HG03565 (cell line): ENCODE measurements around the gene GAPDHS.

Experiments used
- ATAC-seq: cut with Tn5 transposase; IDR thresholded peaks from one replicate; pipeline ENCODE4 v1.9.1; 2021; ENCODE audit warnings: mild to moderate bottlenecking, moderate library complexity; ENCODE audit not compliant: unreplicated experiment

GAPDHS gene

DNA sequence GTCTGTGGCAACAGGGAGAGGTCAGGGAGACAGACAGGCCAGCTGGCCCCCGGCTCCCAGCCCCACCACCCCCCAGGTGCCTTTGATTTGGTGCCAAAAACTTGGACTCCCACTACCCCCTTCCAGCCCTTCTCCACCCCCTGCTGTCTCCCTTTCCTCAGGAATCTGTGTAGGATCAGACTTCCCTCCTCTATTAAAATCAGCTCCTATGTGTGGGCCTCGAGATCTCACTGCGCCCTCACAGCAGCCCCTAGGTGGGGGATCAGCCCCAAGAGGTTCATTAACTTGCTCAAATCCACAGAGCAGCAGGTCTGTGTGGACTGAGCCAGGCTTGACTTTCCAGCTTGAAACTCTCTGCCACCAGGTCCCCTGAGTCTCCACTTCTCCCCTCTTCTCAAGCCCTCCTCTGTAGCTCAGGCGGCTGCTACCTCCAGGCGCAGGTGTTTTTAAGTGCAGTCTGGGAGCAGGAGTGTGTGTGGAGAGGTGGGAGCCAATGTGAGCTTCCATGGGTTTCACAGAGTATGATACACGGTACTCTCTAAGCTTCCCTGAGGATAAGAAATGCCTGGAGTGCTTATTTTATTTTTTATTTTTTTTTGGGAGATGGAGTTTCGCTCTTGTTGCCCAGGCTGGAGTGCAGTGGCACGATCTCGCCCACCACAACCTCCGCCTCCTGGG is 1.7 kb downstream of the GAPDHS start:
- ATAC-seq, result no peak

DNA sequence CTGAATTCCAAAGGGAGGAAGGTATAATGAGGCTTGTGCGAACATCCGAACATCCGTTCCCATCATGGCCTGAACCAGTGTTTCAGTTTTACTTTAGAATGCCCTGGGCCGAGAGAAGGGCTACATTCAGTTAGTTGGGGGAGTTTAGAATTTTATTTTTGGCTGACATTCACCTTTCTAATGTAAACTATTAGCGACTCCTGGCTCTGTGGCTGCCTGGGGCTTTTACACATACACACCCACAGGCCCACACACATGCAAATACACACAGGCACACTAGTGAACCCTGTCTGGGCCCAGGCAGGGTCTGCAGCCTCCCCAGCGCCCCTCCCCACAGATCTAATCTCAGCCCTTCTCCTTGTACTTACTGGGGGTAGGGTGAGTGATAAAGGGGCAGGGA is 6.1 kb downstream of the GAPDHS start:
- ATAC-seq, result no peak

DNA sequence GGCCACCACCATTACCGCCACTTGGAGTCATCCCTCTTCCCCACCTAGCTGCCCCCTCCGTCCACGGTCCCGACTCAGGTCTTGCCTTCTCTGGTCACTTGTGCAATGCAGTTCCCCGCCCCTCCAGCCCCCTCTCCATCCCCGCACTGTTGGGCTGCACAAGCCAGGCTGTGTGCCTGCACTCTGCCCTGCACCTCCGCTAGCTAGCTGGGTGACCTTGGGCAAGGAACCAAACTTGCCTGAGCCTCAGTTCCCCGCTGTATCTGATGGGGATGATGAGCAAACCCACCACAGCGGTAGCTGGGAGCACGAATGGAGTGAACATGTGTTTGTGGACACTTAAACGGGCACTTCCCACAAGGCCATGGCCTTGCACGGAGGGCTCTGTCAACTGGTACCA is 6.6 kb downstream of the GAPDHS start:
- no peak for ATAC-seq

DNA sequence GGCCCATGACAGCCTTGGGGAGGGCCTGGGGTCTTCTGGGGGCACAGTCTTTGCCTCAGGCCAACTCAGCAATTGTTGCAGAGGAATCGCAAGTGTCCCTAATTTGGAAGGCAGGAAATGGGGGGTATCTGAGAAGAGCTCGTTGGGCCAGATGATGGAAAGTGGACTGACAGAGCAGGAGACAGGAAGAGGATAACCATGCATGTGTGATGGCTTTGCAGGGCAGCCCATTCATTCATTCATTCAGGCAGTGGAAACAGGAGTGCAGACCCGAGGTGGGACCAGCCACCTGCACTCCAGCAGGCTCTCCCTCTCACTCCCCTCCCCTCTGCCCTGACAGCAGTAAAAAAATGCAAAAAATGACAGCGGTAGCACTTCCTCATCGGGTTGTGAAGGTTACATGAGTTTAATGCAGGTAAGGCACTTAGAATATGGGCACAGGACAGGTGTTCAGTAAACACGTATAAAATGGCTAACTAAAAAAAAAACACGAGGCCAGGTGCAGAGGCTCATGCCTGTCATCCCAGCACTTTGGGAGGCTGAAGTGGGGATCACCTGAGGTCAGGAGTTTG is 7.2 kb downstream of the GAPDHS start:
- ATAC-seq, result no peak

DNA sequence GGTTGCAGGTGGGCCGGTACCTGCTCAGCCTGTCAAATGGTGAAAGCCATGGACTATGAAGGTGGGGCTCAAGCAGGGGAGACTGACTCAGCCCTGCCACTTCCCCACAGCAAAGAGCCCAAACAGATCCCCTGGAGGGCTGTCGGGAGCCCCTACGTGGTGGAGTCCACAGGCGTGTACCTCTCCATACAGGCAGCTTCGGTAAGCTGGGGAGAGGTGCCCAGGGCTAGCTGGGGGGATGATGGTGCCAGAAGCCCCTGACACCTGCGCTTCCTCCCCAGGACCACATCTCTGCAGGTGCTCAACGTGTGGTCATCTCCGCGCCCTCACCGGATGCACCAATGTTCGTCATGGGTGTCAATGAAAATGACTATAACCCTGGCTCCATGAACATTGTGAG is 9.0 kb downstream of the GAPDHS start:
- ATAC-seq, result no peak

DNA sequence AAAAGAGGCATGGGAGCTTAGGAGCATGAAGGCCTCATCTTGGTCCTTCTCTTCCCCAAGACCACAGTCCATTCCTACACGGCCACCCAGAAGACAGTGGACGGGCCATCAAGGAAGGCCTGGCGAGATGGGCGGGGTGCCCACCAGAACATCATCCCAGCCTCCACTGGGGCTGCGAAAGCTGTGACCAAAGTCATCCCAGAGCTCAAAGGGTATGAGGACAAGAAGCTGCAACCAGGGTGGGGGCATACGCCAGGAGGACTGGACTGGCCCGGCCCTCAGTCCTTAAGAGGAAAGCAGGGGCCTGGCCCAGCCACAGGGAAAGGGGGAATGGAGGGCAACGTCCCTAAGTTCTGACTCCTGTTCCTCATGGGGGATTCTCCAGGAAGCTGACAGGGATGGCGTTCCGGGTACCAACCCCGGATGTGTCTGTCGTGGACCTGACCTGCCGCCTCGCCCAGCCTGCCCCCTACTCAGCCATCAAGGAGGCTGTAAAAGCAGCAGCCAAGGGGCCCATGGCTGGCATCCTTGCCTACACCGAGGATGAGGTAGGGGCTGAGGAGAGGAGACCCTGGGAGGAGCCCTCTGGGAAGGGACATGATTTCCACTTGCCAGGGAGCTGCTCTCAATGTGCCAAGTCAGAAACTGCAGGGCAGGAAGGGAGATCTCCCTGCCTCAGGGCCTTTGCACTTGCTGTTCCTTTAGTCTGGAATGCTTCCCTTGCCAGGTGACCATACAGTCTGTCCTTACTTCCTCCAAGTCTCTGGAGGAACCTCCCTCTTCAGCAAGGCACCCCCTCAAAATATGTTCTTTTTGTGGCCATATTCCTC is 10.2 kb downstream of the GAPDHS start:
- ATAC-seq, result no peak

DNA sequence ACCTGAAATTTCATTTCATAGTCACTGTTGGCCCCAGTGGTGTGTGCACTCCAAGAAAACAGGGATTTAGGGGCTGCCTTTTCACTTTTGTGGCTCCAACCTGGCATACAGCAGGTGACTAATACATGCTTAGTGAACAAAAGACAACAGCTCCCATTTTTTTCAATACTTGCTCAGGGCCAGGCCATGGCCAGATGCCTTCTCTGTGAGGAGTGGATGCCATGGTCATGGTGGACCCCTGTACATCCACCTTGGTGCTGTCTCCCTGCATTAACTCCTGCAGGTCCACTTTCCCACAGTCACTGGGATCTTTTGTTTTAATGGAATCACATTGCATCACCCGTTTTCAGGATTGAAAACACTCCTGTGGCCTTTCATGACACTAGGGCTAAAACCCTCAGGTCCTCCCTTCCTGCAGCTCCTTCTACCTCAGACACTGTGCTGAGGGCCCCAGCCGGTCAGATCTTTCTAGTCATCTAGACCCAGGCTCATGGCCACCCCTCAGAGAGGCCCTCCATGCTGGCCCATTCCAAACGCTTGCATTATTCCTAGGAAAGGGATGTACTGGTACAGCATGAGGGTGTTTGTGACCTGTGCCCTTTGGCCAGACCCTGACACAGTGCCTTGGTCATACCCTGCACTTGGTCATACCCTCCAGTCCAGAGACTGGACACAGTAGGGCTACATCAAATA is 11.0 kb downstream of the GAPDHS start:
- no peak for ATAC-seq

DNA sequence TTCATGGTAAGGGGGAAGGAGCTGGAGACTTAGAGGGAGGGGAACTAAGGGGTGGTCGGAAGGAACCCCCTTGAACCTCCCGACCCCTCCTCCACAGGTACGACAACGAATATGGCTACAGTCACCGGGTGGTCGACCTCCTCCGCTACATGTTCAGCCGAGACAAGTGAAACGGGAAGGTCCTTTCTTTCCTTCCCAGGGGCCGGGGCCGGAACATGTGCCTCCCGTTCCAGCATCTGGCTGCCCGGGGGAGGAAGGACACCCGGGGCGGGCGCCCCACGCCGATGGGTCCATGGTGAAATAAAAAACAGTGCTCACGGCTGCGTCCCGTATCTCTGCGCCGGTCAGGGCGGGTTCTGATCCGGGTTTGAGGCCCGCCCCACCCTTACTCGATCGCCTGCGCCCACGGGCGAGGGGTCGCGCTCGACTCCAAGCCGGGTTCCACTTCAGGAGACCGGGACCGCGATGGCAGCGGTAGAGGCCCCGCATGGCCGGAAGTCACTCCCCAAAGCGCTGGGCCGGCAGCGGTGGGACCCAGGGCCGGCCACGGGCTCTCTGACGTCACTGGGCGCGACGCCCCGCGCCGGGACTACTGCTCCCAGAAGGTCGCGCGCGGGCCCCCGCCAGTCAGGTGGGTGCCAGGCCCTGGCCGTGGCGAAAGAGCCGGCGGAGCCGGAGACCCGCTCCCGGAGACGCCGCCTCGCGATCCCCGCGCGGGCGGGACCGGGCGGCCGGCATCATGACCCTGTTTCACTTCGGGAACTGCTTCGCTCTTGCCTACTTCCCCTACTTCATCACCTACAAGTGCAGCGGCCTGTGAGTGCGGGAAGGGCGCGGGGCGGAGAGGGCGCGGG is 12.0 kb downstream of the GAPDHS start, which contains the start of gene TMEM147:
TSS of gene TMEM147 (plus strand) at position 626 of the 854 bp plus-strand sequence. CDS start at position 740, 114 bp downstream.
- ATAC-seq, result peak; percentile 75

DNA sequence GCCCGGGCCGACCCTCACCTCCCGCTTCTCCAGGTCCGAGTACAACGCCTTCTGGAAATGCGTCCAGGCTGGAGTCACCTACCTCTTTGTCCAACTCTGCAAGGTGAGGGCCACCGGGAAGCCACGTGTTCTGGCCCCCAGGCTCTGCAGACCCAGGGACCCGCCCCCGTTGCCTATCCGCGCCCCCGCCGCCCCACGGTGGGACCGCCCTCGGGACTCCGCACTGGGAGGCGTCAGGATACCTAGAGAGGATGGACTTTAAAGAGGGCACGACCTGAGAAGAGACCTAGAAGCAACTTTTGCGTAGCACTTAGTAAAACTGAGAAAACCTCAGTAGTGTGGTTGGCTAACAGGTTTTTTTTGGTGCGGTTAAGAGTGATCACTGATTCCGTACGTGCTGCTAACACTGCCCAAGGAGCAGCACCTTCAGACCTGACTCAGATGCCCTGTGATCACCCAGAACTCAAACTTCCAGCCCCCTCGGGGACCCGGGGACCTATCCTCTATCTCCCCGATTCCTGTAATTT is 12.7 kb downstream of the GAPDHS start:
- peak; percentile 29 for ATAC-seq

DNA sequence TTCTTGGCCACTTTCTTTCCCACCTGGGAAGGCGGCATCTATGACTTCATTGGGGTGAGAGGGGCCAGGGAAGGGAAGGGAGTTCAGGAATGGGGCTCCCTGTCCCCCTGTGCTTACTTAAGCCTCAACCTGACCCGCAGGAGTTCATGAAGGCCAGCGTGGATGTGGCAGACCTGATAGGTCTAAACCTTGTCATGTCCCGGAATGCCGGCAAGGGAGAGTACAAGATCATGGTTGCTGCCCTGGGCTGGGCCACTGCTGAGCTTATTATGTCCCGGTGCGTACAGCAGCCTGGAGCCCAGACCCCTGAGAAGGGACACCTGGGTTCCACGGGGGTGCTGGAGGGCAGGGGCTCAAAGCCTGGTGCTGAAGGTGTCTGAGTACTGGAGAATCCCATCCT is 13.3 kb downstream of the GAPDHS start:
- ATAC-seq, result no peak

DNA sequence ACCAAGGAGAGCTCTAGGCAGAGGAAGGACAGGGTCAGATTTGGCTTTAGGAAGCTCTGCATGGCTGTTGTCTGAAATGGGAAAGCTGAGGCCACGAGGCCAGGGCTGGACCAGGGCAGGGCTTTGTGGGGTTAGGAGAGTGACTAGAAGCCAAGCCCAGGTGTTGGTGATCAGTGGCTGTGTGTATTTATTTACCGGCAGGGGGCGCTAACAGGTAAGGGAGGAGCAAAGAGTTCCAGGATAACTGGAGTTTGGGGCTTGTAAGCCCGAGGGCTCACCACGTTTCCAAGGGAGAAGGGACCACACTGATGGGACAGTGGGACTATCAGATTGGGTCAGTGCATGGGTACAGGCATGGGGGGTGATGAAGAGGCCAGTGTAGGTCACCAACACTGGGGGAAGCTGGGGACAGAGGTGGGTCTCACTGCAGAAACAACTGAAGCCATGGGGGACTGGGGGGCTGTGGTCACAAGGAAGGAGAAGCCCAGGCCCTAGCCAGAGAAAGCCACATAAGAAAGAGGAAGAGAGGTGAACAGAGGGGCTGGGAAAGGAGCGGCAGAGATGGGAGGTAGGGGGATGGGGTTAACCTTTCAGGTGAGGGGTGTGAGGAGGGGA is 16.0 kb downstream of the GAPDHS start:
- ATAC-seq, result no peak

DNA sequence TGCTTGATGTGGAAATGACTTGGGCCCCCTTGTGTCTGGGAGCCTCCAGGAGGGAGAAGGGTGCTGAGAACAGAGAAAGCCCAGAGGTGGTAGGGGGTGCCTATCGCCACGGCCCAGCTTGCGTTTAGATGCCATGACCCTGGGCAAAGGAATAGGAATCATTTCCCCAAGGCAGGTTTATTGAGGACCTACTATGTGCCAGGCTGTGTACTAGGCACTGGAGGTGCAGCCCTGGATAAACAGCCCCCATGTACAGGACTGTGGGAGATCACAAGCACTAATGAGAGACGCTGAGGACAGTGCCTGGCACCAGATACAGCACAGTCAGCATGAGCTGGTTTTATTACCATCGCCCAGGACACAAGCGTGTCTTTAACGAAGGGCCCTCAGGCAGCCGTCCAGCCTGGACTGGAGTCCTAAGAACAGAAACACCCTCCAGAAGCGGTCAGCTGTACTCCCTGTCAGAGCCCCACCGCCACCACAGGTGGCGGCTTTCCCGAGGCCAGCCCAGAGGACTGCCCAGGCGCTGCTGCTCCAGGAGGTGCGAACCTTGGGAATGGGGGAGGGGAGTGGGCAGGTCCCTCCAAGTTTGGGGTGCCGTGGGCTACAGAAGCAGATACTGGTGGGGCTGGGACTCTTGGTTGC is 16.7 kb downstream of the GAPDHS start:
- ATAC-seq, result no peak

DNA sequence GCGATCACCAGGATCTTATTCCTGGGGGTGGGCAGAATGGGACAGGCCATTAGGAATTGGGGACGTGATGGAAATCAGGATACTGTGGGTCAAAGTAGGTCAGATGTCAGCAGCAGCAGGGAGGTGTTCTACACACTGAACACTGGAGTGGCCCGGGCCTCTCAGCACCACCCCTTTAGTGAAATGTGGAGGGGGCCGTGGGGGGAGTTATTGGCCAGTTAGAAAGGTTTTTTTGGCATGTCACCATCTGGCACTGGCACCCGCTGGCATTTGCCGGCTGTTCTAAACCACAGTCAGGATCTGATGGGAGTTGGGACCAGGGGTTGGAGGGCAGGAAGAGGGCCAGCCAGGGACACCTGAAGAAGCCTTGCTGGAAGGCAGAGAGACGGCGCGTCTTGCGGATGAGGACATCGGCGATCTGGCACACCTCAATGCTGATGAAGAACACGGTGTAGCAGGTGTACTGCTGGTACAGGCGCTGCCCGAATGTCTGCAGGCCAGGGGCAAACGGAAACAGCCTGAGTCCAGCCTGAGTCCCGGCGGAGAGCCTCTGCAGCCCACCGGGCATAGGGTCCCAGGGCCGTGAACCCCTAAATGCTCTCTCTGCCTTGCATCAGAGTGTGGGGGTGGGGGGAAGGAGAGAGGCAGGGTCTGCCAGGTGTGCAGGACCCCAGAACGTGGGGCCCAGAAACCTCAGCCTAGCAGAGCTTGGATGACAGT is 18.0 kb downstream of the GAPDHS start:
- no peak for ATAC-seq

DNA sequence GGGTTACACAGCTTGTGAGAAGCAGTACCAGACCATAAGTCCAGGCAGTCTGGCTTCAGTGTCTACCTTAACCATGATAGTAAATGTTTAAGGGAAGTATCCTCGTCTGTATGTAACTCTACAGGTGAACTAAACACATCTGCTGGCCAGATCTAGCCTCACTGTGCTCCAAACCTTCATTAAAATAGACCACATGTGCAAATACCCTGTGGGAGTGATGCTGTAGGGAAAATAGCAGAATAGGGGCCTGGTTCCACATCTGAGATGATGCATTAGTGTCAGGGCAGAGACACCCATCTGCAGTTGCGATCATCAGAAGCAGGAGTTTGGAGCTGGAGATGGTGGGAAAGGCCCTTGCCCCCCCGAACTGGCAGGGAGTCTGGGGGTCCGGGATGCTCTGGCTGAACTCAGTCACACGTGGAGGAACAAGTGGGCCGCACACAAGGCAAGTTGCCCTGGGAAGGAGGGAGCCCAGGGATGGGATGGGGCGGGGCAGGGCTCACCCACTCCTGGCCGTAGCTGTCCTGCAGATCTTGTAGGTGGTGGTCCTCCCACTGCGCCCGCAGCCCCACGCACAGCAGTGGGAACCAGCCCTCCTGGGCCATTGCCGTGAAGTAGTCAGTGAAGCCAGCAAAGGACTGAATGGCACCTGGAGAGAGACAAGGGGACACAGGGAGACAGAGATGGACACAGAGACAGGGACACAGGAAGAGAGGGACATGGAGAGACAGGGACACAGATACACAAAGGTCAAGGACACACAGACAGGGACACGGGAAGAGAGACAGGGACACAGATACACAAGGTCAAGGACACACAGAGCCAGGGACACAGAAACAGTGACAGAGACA is 19.5 kb downstream of the GAPDHS start:
- no peak for ATAC-seq

DNA sequence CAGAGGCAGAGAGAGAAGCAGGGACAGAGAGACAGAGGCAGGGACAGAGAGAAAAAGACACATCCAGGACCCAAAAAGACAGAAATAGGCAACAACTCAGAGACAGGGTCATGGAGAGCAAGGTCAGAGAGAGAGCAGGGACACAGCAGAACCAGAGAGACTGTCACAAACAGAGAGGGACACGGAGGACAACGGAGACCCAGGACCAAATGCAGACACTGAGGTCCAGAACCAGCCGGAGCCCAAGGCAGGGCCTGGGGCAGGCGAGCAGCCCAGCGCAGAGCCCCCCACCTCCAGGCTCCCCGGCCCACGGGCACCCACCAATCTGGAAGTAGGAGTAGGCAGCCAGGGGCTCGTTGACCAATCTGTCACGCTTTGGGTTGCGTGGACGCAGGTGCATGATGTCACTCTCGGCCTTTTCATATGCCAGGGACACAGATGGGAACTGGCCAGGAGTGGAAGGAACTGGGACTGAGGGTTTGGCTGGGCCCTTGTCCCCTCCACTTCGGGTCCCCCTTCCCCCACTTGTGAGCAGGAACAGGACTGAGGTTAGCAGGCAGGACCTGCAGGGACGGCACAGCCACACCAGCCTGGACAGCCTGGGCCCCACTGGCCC is 20.2 kb downstream of the GAPDHS start:
- no peak for ATAC-seq

DNA sequence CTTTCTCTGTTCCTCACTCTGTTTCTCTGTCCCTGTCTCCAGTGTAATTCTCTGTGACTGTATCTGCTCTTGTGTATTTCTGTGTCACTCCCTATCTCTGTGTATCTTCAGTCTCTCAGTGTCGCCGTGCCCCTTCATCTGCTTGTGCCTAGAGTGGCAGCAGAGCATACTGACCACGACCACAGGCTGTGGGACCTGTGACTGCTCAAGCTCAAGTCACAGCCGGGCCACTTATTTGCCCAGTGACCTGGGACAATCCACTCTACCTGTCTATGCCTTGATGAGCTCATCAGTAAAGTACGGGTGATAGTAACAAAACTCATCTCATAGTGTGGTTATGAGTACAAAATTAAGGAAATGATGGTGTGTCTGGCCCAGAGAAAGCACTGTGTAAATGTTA is 20.8 kb downstream of the GAPDHS start:
- no peak for ATAC-seq

DNA sequence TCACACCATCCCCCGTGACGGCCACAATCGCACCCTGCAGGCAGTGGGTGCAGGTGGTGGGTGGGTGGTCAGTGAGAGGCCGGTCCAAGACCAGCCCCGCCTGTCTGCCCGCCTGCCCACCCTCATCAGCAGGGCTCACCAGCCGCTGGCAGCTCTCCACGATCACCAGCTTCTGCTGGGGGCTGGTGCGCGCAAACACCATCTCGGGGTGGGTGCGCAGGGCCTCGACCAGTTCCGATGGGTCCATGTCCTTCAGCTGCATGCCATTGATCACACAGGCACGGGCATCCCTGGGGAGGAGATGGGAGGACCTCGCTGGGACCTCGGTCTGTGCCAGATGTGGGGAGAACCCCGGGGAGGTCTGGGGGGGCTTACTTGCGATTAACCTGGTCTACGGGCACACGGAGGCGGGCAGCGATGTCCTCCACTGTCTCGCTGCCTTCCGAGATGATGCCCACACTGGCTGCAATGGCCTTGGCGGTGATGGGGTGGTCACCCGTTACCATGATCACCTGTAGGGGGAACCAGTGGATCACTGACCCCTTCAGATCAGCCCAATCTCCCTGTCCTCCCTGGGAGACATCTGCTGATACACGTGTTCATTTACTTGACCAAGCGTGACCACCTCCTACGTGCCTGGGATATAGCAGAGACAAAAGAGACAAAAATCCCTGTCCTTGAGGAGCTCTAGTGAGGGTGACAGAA is 22.2 kb downstream of the GAPDHS start:
- no peak for ATAC-seq
